HepG2 (cell line): Measurements from ENCODE around the gene OBSL1. TPM values are rescaled to one million over a fixed set of nuclear protein-coding genes. Genes with fewer than 3 reads are reported as not detected.

Experiments used
- AKAP8 ChIP-seq: sonication (generic); formaldehyde crosslinking; IDR thresholded peaks from 2 replicates; pipeline ENCODE4 v1.5.1; 2020; ENCODE audit warnings: mild to moderate bottlenecking, missing genetic modification reagents
- ATF2 ChIP-seq: sonication (generic); formaldehyde crosslinking; IDR thresholded peaks from 2 replicates; pipeline ENCODE4 v1.4.0; 2020; ENCODE audit warnings: missing genetic modification reagents
- DNMT3B ChIP-seq: conservative IDR thresholded peaks from 2 replicates; pipeline ENCODE4 v1.6.1; 2016; ENCODE audit warnings: missing biosample characterization, control low read depth
- DR1 ChIP-seq: sonication (generic); formaldehyde crosslinking; IDR thresholded peaks from 2 replicates; pipeline ENCODE4 v1.8.0; 2021; ENCODE audit warnings: mild to moderate bottlenecking, missing genetic modification reagents, inconsistent platforms
- LCORL ChIP-seq, 2 experiments: fragments of 450-650 bp in 1 of 2; sonication (generic) in 1 of 2; formaldehyde crosslinking in 1 of 2; IDR thresholded peaks; 2 replicates each; pipeline versions ENCODE4 v1.5.0 to v1.6.1; 2017 to 2020; ENCODE audit warnings: antibody characterized with exemption in 1 of 2, missing genetic modification reagents in 1 of 2
- MEF2D ChIP-seq: sonication (generic); formaldehyde crosslinking; IDR thresholded peaks from 2 replicates; pipeline ENCODE4 v1.5.1; 2020; ENCODE audit warnings: mild to moderate bottlenecking, missing genetic modification reagents
- RBFOX2 ChIP-seq: fragments of 200-400 bp; formaldehyde crosslinking; IDR thresholded peaks from 2 replicates; pipeline ENCODE4 v1.6.1; 2017; ENCODE audit warnings: low read depth, mild to moderate bottlenecking, low read length
- RNF2 ChIP-seq: fragments of 450-650 bp; conservative IDR thresholded peaks from 2 replicates; pipeline ENCODE4 v1.6.1; 2016; ENCODE audit warnings: low read depth
- TARDBP ChIP-seq: sonication (generic); formaldehyde crosslinking; IDR thresholded peaks from 2 replicates; pipeline ENCODE4 v1.8.0; 2022; ENCODE audit warnings: mild to moderate bottlenecking, missing genetic modification reagents
- TERF1 ChIP-seq: sonication (generic); formaldehyde crosslinking; IDR thresholded peaks from 2 replicates; pipeline ENCODE4 v1.8.0; 2022; ENCODE audit warnings: mild to moderate bottlenecking, missing genetic modification reagents, moderate library complexity
- TP53 ChIP-seq: sonication (generic); formaldehyde crosslinking; conservative IDR thresholded peaks from 2 replicates; pipeline ENCODE4 v1.4.0; 2020; ENCODE audit warnings: missing genetic modification reagents
- ZHX2 ChIP-seq, 2 experiments: sonication (generic) in 1 of 2; formaldehyde crosslinking in 1 of 2; IDR thresholded peaks; 2 replicates each; pipeline versions ENCODE4 v1.6.1 to v1.9.0; 2014 to 2022; ENCODE audit warnings: antibody characterized with exemption in 1 of 2, borderline replicate concordance in 1 of 2, inconsistent platforms in 1 of 2, low read depth in 1 of 2, missing genetic modification reagents in 1 of 2
- ZNF512B ChIP-seq: sonication (generic); formaldehyde crosslinking; IDR thresholded peaks from 2 replicates; pipeline ENCODE4 v1.5.1; 2020; ENCODE audit warnings: missing genetic modification reagents, mild to moderate bottlenecking, borderline replicate concordance
- ZNF670 ChIP-seq: sonication (generic); formaldehyde crosslinking; IDR thresholded peaks from 2 replicates; pipeline ENCODE4 v1.8.0; 2022; ENCODE audit warnings: mild to moderate bottlenecking, missing genetic modification reagents, borderline replicate concordance
- ZNF674 ChIP-seq: sonication (generic); formaldehyde crosslinking; IDR thresholded peaks from 2 replicates; pipeline ENCODE4 v1.5.0; 2020; ENCODE audit warnings: low read depth, mild to moderate bottlenecking, missing genetic modification reagents
- ZNF816 ChIP-seq: sonication (generic); formaldehyde crosslinking; IDR thresholded peaks from 2 replicates; pipeline ENCODE4 v1.8.0; 2022; ENCODE audit warnings: missing genetic modification reagents, mild to moderate bottlenecking, borderline replicate concordance
- polyA plus RNA-seq, 8 experiments: library from polyadenylated mRNA; depleted of rRNA in 3 of 8; stranded (reverse) in 7 of 8; unstranded in 1 of 8; fragments of >200 nt; fragmentation: Illumina TruSeq in 4 of 8; extraction: Trizol in 4 of 8; gene quantifications; 2 replicates each; pipeline versions ENCODE4 v1.2.1 to v1.2.3, GENCODE V29; 2011 to 2016; ENCODE audit warnings: low read depth in 4 of 8, missing spikeins in 1 of 8, mixed read lengths in 1 of 8; ENCODE audit not compliant: insufficient read depth in 1 of 8
- total RNA-seq, 5 experiments: library from RNA; depleted of rRNA; stranded (reverse); fragments of >200 nt; fragmentation: Illumina TruSeq; extraction: Trizol; gene quantifications; 2 replicates each; pipeline ENCODE4 v1.2.3, GENCODE V29; 2016; ENCODE audit warnings: low read depth in 1 of 5

The OBSL1 gene
- total and polyA plus RNA-seq, 2 of the 13 experiments (the other 11 are each of a cell fraction or from before 2014, with no cell fraction given) = 86.7 to 218 TPM

- TF ChIP-seq DNMT3B (no peak), ZNF512B (CRISPR knock-in tag) (peak; percentile 42; the same call in 1 of the 2 replicates), AKAP8 (peak; percentile 30; the same call in 1 of the 2 replicates), ZNF816 (CRISPR knock-in tag) (no peak), RNF2 (no peak), RBFOX2 (peak; percentile 60; the same call in 1 of the 2 replicates), TP53 (CRISPR knock-in tag) (no peak), DR1 (CRISPR knock-in tag) (no peak), LCORL (IDR thresholded peaks at IDR 0.05) (no peak), LCORL (CRISPR knock-in tag; IDR thresholded peaks at IDR 0.05) (peak; percentile 56; the same call in 1 of the 2 replicates), MEF2D (peak; percentile 4; the same call in 1 of the 2 replicates), TARDBP (CRISPR knock-in tag) (peak; percentile 72; the same call in 1 of the 2 replicates), TERF1 (CRISPR knock-in tag) (no peak), ZNF670 (CRISPR knock-in tag) (no peak), ZHX2 (IDR thresholded peaks at IDR 0.05; ENCODE audit: low read depth) (peak; percentile 21; the same call in 1 of the 2 replicates), ZHX2 (CRISPR knock-in tag; IDR thresholded peaks at IDR 0.05; ENCODE audit: borderline replicate concordance) (no peak), ZNF674 (CRISPR knock-in tag) (no peak), ATF2 (no peak)
Measured at GRCh38 chr2:219561179-219562048, 9.9 kb downstream of the OBSL1 start (continued).
